HG03457 (cell line): ENCODE results near the gene PLXNA4.

Experiments
- ATAC-seq: cut with Tn5 transposase; IDR thresholded peaks from one replicate; pipeline ENCODE4 v1.9.1; 2021; ENCODE audit warnings: moderate number of reproducible peaks; ENCODE audit not compliant: unreplicated experiment

Gene PLXNA4

GRCh38 chr7:132592936-132593335 is 16.7 kb upstream of the PLXNA4 start:
- ATAC-seq: no peak

GRCh38 chr7:132592231-132592920 is 16.1 kb upstream of the PLXNA4 start:
- ATAC-seq: no peak

GRCh38 chr7:132590162-132590561 is 13.9 kb upstream of the PLXNA4 start:
- ATAC-seq: no peak

- no peak for ATAC-seq
Observed at GRCh38 chr7:132588596-132588995, 12.3 kb upstream of the PLXNA4 start.

- no peak for ATAC-seq
Observed at GRCh38 chr7:132584796-132585494, 8.7 kb upstream of the PLXNA4 start.

GRCh38 chr7:132581431-132581830 is 5.2 kb upstream of the PLXNA4 start:
- ATAC-seq: no peak

- ATAC-seq: no peak
Observed at GRCh38 chr7:132580717-132581285, 4.5 kb upstream of the PLXNA4 start.

- no peak for ATAC-seq
Observed at GRCh38 chr7:132580277-132580676, 4.0 kb upstream of the PLXNA4 start.

GRCh38 chr7:132579260-132579899 is 3.1 kb upstream of the PLXNA4 start:
- no peak for ATAC-seq

- no peak for ATAC-seq
Observed at GRCh38 chr7:132578826-132579225, 2.6 kb upstream of the PLXNA4 start.

GRCh38 chr7:132578050-132578370 is 1.7 kb upstream of the PLXNA4 start:
- no peak for ATAC-seq

GRCh38 chr7:132577206-132578049 is 1.2 kb upstream of the PLXNA4 start:
- ATAC-seq: no peak

- ATAC-seq: no peak
Observed at GRCh38 chr7:132576721-132577085, 433 bp upstream of the PLXNA4 start.

- ATAC-seq: no peak
Observed at GRCh38 chr7:132575419-132575981, 770 bp downstream of the PLXNA4 start.

GRCh38 chr7:132574223-132574622 is 2.0 kb downstream of the PLXNA4 start:
- ATAC-seq: no peak

- ATAC-seq: no peak
Observed at GRCh38 chr7:132573251-132573955, 2.9 kb downstream of the PLXNA4 start.

GRCh38 chr7:132572526-132572925 is 3.7 kb downstream of the PLXNA4 start:
- no peak for ATAC-seq

GRCh38 chr7:132571970-132572369 is 4.3 kb downstream of the PLXNA4 start:
- ATAC-seq: no peak

GRCh38 chr7:132569884-132570614 is 6.2 kb downstream of the PLXNA4 start:
- no peak for ATAC-seq
